Measurements from ENCODE around the gene TMEM205.
"Not testable (repeated sequence)": the region's sequence is repeated elsewhere in the genome, so short reads cannot be mapped to it uniquely, and the experiment has no call there.

Gene TMEM205

DNA sequence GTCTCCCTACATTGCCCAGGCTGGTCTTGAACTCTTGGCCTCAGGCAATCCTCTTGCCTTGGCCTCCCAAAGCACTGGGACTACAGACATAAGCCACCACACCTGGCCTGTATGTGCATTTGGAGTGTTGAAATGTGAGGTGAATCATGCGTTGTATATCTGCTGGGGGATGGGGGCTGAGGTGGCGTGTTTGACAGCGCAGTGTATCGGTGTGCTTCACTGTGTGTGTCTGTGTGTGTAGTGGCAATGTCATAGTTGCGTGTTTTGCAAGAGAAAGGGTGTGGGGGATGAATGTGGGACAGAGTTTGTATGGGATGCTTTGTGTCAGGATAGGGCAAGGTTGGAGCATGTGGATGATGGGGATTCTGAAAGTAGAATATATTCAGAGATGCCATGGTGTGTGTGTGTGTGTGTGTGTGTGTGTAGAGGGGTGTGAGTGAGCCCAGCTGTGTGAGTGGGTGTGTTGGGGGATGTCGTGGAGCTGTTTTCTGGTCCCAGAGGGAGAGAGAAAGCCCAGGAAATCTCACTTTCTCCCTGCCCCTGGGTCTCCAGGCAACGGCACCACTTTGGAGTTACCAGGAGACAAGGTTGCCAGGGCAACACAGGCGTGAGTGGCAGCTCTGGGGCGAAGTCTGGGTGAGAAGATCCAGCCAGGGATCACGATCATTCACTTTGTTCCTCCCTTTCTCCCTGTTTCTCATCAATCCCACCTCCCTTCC is 27.3 kb upstream of the TMEM205 start:
- no peak for DNase-seq (ENCODE audit: low read depth in 2 of 2)

DNA sequence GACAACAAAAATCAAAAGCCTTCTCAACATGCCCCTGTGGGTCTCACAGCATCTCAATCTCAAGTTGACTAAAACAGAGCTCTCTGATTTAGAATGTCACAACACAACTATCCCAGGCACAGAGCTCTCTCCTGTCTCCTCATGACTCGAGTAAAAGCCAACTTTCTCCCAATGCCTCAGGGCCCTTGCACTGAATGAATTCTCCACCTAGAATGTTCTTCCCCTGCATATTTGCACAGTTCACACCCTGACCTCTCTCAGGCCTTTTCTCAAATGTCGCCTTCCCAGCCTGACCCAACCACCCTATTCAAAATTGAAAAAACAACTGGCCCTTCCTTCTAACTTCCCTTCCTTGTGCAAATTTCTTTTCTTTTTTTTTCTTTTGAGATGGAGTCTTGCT is 24.7 kb upstream of the TMEM205 start:
- no peak for DNase-seq (ENCODE audit: low read depth in 2 of 2)

GRCh38 chr19:11367528-11367927 is 21.5 kb upstream of the TMEM205 start:
- DNase-seq (ENCODE audit: low read depth in 2 of 2), result no peak

DNA sequence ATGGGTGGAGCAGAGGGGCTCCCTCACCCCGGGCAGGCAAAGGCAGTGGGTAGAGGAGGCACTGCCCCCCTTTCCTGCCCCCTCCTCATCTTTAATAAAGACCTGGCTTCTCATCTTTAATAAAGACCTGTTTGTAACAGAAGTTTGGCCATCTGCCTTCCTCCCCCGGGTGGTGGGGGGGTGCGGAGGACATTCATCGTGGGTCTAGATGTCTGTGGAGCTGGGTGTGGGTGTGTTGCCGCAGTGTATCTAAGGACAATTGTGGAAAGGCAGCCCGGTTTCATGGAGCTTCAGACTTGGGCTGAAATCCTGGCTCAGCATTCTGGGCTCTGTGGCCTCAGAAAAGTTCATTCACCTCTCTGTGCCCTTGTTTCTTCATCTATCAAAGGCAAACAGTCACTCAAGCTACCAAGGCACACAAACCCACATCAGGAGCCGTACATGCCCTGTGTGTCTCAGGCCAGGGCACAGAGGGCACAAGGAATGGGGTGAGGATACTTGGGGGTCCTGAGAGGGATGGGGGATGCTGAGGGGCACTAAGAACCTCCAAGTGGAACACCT is 19.6 kb upstream of the TMEM205 start:
- DNase-seq (ENCODE audit: low read depth in 2 of 2), result no peak

- no peak for DNase-seq (ENCODE audit: low read depth in 2 of 2)
These were observed 18.9 kb upstream of the TMEM205 start for GRCh38 chr19:11364935-11365334.

GRCh38 chr19:11364296-11364904 is 18.3 kb upstream of the TMEM205 start:
- DNase-seq (ENCODE audit: low read depth in 2 of 2), result no peak

DNA sequence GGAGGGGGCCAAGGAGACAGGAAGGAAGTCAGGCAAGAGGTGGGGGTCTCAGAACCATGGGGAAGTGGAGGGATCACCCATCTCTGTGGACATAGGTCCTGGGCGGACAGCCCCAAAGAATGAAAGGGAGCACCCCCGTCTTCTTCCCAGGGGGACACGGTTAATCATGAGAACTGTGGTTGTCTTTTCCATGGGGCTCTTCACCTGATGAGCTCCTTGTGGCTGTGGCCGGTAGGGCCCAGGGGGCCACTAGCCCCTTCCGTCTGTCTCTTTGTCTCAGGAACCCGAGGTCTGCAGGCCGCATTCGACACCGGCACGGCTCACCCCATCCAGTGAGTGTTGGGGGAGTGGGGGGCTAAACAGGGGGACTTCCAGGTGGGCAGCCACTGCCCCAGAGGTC is 17.8 kb upstream of the TMEM205 start:
- DNase-seq (ENCODE audit: low read depth in 2 of 2), result no peak

DNA sequence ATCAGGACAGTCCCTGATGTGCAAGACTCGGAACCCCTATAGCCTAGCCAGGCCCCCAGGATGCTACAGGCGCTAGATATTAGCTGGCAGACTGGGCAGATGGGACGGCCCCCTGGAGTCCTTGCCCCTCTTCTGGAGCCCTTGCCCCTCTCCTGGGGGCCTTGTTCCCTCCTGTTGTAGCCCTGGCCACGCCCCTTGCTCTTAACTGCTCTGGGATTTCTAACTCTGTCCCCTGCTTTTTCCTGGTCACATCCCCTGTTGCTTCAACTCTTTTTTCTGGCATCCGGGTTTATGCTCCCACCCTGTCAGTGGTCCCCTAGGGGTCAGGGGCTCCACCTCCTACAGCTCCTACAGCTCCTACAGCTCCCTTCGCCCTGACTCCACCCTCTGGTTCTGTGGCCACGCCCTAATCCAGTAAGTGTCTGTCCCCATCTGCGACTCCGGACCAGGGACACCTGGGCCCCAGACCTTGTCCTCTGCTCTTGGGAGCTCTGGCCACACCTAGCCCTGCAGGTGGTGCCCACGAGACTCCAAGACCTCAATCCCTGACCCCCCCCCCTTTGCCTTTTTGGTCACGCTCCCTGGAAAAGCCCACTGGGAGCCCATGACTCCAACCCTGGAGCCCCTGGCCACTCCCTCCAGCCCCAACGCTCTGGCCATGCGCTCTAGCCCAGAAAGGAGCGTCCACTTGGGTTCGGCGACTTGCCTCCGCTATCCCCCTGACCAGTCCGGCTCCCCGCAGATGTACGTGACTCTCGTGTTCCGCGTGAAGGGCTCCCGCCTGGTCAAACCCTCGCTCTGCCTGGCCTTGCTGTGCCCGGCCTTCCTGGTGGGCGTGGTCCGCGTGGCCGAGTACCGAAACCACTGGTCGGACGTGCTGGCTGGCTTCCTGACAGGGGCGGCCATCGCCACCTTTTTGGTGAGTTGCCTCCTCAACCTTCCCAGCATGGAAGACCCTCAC is 16.0 kb upstream of the TMEM205 start:
- DNase-seq (ENCODE audit: low read depth in 2 of 2), result no peak

DNA sequence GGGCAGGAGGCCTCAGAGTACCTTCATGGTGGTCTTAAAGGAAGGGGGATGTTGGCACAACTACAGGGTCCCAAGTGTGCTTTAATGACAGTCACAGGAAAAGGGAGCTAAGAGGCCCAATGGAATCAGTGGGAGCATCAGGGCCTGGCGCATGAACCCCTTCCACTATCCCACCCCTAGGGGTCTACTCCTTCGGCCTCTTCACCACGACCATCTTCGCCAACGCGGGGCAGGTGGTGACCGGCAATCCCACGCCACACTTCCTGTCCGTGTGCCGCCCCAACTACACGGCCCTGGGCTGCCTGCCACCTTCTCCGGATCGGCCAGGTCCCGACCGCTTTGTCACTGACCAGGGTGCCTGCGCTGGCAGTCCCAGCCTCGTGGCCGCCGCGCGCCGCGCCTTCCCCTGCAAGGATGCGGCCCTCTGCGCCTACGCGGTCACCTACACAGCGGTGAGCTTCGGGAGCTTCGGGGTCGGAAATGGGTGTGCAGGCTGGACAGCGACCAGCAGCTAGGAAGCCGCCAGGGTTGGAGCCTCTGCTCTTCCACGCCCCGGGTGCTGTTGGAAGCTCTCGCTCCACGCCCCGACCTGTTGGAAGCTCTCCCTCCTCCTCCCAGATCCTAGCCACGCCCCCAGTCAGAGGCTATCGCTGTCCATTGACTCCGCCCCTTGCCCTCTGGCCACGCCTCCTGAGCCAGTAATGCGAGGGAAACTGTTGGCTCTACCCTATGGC is 15.1 kb upstream of the TMEM205 start:
- DNase-seq (ENCODE audit: low read depth in 2 of 2), result no peak

DNA sequence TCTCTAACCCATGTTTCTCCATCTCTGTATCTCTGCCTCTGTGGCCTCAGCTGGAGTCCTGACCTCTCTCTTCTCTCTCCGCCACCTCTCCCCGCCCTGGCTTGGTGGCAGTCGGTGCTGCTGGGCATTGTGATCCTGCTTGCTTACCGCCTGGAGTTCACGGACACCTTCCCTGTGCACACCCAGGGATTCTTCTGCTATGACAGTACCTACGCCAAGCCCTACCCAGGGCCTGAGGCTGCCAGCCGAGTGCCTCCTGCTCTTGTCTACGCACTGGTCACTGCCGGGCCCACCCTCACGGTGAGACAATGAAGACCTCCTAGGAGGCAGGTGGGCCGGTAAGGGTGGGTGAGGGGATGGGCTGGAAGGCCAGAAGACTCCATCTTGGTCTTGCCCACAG is 13.4 kb upstream of the TMEM205 start:
- no peak for DNase-seq (ENCODE audit: low read depth in 2 of 2)

DNA sequence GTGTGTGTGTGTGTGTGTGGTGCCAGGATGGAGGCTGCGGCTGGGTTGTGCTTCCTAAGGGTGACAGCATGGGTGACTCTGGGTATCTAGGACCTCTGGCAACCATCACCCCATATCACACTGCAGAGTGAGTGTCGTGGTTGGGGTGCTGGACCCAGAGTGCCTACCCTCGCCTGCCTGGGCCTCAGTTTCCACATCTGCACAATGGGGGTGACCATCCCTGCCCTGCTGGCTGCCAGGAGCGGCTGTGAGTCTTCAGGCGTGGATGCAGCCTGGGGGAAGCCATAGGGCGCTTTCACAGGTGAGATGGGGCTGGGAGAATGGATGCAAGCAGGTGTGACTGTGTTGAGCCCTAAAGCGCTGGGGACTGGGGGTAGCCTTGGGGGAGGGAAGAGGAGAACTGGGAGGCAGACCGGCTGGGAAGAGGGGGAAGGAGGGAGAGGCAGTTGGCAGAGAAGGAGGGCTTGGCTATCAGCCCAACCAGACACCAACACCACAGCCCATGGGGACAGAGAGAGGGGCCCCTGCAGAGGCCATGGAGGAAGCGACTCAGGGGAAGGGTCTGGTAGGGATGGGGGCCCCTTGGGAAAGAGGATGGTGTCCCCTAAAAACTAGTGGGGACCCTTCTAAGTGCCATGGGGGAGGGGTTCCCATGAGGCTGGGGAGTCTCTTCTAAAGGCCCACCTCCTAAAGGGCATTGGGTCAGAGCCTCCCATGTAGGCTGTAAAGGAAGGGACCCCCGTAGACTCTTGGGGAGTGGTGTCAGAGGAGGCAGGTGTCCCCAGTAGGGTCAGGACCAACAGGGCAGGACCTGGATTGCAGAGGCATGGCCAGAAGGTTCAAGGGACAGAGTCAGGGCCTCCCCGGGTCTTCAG is 10.8 kb upstream of the TMEM205 start:
- no peak for DNase-seq (ENCODE audit: low read depth in 2 of 2)

DNA sequence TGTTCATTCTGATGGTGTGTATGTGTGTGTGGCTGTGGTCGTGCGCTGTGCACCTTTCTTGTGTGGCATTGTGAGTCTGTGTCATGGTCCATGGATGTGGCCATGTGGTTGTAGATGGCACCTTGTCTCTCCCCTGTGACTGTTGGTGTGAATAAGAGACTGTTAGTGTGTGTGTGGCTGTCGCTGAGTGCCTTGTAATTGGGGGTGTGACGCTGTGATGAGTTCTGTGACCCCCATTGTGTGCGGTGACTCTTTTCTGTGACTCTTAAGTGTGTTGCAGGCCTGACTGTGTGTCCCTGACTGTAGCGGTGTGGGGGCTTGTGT is 10.0 kb upstream of the TMEM205 start:
- no peak for DNase-seq (ENCODE audit: low read depth in 2 of 2)

- peak; percentile 56 to 59 for DNase-seq (ENCODE audit: low read depth in 2 of 2)
These were observed 9.3 kb upstream of the TMEM205 start, which contains the start of gene PLPPR2 for GRCh38 chr19:11355160-11356073. Gene PLPPR2, plus strand, starts transcription at chr19:11355432. Its CDS starts 2,242 bp downstream, at chr19:11357674.

DNA sequence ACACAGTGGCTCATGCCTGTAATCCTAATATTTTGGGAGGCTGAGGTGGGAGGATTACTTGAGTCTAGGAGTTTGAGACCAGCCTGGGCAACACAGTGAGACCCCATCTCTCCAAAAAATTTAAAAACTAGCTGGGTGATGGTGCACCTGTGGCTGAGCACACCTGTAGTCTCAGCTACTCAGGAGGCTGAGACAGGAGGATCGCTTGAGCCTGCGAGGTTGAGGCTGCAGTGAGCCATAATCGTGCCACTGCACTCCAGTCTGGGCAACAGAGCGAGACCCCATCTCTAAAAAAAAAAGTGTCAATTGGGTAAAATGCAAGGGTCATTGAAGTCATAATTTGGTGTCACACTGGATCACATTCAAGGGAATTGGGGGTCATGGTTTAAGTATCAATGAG is 8.0 kb upstream of the TMEM205 start:
- not testable (repeated sequence) for DNase-seq (ENCODE audit: low read depth in 2 of 2)

GRCh38 chr19:11349171-11349570 is 3.1 kb upstream of the TMEM205 start:
- no peak for DNase-seq (ENCODE audit: low read depth in 2 of 2)

GRCh38 chr19:11347546-11348039 is 1.5 kb upstream of the TMEM205 start:
- no peak for DNase-seq (ENCODE audit: low read depth in 2 of 2)

DNA sequence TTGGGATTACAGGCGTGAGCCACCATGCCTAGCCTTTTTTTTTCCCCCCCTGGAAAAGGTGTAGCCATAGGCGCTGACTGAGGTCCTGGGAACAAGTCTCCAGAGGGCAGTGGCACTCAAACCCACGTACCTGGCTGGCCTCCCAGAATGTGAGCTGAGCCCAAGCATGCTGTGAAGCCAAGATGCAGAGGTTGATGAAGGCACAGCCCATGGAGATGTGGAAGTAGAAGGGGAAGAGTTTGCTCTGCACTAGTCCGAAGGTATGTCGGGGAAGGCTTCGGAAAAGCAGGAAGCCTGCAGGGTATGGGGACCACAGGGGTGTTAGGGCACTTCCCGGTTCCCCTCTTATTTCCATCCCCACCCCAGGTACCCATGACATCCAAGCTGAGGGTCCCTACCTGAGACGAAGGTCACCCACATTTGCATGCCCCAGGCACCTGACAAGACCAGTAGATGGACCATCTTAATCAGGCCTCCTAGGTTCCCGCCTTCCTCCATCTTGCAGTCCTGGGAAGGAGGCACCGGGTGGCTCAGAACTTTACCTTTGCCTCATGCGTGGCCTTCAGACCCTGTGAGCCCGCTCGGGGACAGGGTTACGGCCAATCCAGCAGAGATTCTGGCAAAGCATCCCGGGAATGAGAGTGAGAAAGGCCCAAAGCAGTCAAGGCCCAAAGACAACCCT is 805 bp downstream of the TMEM205 start:
- DNase-seq (ENCODE audit: low read depth in 2 of 2), result no peak

DNA sequence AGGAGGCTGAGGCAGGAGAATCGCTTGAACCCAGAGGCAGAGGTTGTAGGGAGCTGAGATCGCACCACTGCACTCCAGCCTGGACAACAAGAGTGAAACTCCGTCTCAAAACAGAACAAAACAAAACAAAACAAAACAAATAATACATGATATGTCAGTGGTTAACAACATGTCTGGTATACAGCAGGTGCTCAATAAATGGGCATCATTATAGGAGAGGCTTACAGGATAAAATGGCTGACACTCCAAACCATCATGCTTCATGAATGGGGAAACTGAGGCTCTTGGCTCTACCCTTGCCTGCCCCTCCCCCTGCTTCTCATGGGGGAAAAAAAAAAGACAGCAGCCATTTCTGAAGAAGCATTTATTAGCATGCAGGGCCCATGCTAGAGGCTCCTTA is 3.6 kb downstream of the TMEM205 start:
- DNase-seq (ENCODE audit: low read depth in 2 of 2), result no peak

GRCh38 chr19:11340099-11340467 is 6.0 kb downstream of the TMEM205 start:
- DNase-seq (ENCODE audit: low read depth in 2 of 2), result not testable (repeated sequence)

Data from stimulated activated CD8-positive, alpha-beta memory T cell treated with anti-CD3 and anti-CD28 coated beads, Interleukin-7, amount 100 ng/mL, for 1 hour (primary cell).